ENCODE data around the gene ANKS1B. TPM values are rescaled to one million over a fixed set of nuclear protein-coding genes. Genes with fewer than 3 reads are reported as not detected.

ANKS1B gene
- total RNA-seq, 1 experiment from 2014 or later: 0.54 TPM

- ChIA-PET CTCF (no interaction called here), RAD21 (ENCODE audit: low non-redundant PET in 1 of 2, low total read pairs in 2 of 2, uncharacterized antibody in 2 of 2, unreplicated experiment in 2 of 2) (no interaction called here), POLR2A (no interaction called here)
- H3K9me2 ChIP-seq (ENCODE audit: insufficient read depth): no peaks in the 10 kb centered on the region
- DNase-seq (ENCODE audit: low read depth, low spot score): no peak
- no peak for ATAC-seq
- H2AFZ ChIP-seq (ENCODE audit: low read depth, low read length, poor library complexity, severe bottlenecking): no peak overlapping the region
- H3K4me2 ChIP-seq (ENCODE audit: low read length): no peak overlapping the region
- no peaks in the 10 kb centered on the region for H3K79me2 ChIP-seq (ENCODE audit: insufficient read depth, low read length)
- TF ChIP-seq EGR1 (IDR thresholded peaks at IDR 0.05; ENCODE audit: low read depth) (no peak), SRF (IDR thresholded peaks at IDR 0.05; ENCODE audit: low read depth) (no peak), POLR2AphosphoS5 (IDR thresholded peaks at IDR 0.05; ENCODE audit: low read depth, low read length) (no peak), JUND (IDR thresholded peaks at IDR 0.05) (no peak)
- peaks cover 26% of the 10 kb centered on the region for H3K27me3 ChIP-seq (ENCODE audit: insufficient read depth, low read length)
- no peak overlapping the region for H3K9ac ChIP-seq (ENCODE audit: low read length)
- no peaks in the 10 kb centered on the region for H3K4me1 ChIP-seq (ENCODE audit: control insufficient read depth in 1 of 2, insufficient read depth in 2 of 2, low read length in 2 of 2)
- H3K4me3 ChIP-seq (replicated peaks in 1 of 2; ENCODE audit: low read depth in 1 of 2, low read length in 2 of 2): no peak overlapping the region
- H3K9me3 ChIP-seq (ENCODE audit: control insufficient read depth in 1 of 2, insufficient read depth in 1 of 2, low read depth in 1 of 2, low read length in 2 of 2): no peaks in the 10 kb centered on the region
- intact Hi-C loops (cut with micrococcal nuclease): no loop called here
- H3K27ac ChIP-seq (ENCODE audit: low read depth, low read length): no peak overlapping the region
- H3K36me3 ChIP-seq (ENCODE audit: control insufficient read depth in 1 of 2, insufficient read depth in 2 of 2, low read length in 2 of 2): no peaks in the 10 kb centered on the region
- no TSS peak for BruUV-seq (replicated peaks)
- H4K20me1 ChIP-seq (ENCODE audit: insufficient read depth): no peaks in the 10 kb centered on the region
These were observed 960.5 kb downstream of the ANKS1B start for GRCh38 chr12:99024191-99024590.

GRCh38 chr12:99020871-99021270 lies 963.9 kb downstream of the ANKS1B start:
- RAD21 ChIA-PET (ENCODE audit: low non-redundant PET in 1 of 2, low total read pairs in 2 of 2, uncharacterized antibody in 2 of 2, unreplicated experiment in 2 of 2): no interaction called here
- DNase-seq (ENCODE audit: low read depth, low spot score): no peak
- POLR2A ChIA-PET: no interaction called here
- no peak overlapping the region for H3K4me2 ChIP-seq (ENCODE audit: low read length)
- intact Hi-C loops (cut with micrococcal nuclease): no loop called here
- no peaks in the 10 kb centered on the region for H3K9me2 ChIP-seq (ENCODE audit: insufficient read depth)
- H3K79me2 ChIP-seq (ENCODE audit: insufficient read depth, low read length): no peaks in the 10 kb centered on the region
- no peak overlapping the region for H3K9ac ChIP-seq (ENCODE audit: low read length)
- H4K20me1 ChIP-seq (ENCODE audit: insufficient read depth): no peaks in the 10 kb centered on the region
- CTCF ChIA-PET: no interaction called here
- no peak overlapping the region for H2AFZ ChIP-seq (ENCODE audit: low read depth, low read length, poor library complexity, severe bottlenecking)
- no peak overlapping the region for H3K4me3 ChIP-seq (replicated peaks in 1 of 2; ENCODE audit: low read depth in 1 of 2, low read length in 2 of 2)
- TF ChIP-seq, protein P1, sequence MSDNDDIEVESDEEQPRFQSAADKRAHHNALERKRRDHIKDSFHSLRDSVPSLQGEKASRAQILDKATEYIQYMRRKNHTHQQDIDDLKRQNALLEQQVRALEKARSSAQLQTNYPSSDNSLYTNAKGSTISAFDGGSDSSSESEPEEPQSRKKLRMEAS (IDR thresholded peaks at IDR 0.05): no peak
- TF ChIP-seq POLR2AphosphoS5 (IDR thresholded peaks at IDR 0.05; ENCODE audit: low read depth, low read length) (no peak), ZBTB33 (IDR thresholded peaks at IDR 0.05; ENCODE audit: extremely low read depth, insufficient replicate concordance, low read length) (no peak)
- peaks cover 8% of the 10 kb centered on the region for H3K27me3 ChIP-seq (ENCODE audit: insufficient read depth, low read length)
- H3K9me3 ChIP-seq (ENCODE audit: control insufficient read depth in 1 of 2, insufficient read depth in 1 of 2, low read depth in 1 of 2, low read length in 2 of 2): no peaks in the 10 kb centered on the region
- no TSS peak for BruUV-seq (replicated peaks)
- no peak for ATAC-seq
- no peaks in the 10 kb centered on the region for H3K4me1 ChIP-seq (ENCODE audit: control insufficient read depth in 1 of 2, insufficient read depth in 2 of 2, low read length in 2 of 2)
- no peaks in the 10 kb centered on the region for H3K36me3 ChIP-seq (ENCODE audit: control insufficient read depth in 1 of 2, insufficient read depth in 2 of 2, low read length in 2 of 2)
- no peak overlapping the region for H3K27ac ChIP-seq (ENCODE audit: low read depth, low read length)

All from HCT116 (cell line).